Esophagus squamous epithelium (tissue), 5 donors: ENCODE results near the gene ITM2A. TPM values are rescaled to one million over a fixed set of nuclear protein-coding genes. Genes with fewer than 3 reads are reported as not detected.

Source experiments
- DNase-seq: peaks from one replicate; lab custom pipeline; 2025; lab: John Stamatoyannopoulos, UW
- H3K27ac ChIP-seq, 4 donors: fragments of 200-600 bp; sonication (generic); one replicate each; pipeline ENCODE4 v1.5.1; 2016 to 2019; ENCODE audit warnings: mild to moderate bottlenecking in 1 of 4
- H3K27me3 ChIP-seq, 4 donors: fragments of 200-600 bp; sonication (generic); 1 replicate in 3 of 4; 2 replicates in 1 of 4; pipeline versions ENCODE4 v1.5.1 to v1.6.0; 2017 to 2021; ENCODE audit warnings: antibody characterized with exemption in 1 of 4
- H3K36me3 ChIP-seq, 3 donors: fragments of 200-600 bp; sonication (generic); one replicate each; pipeline ENCODE4 v1.5.1; 2016 to 2019
- H3K4me1 ChIP-seq, 3 donors: fragments of 200-600 bp; sonication (generic); one replicate each; pipeline ENCODE4 v1.5.1; 2017 to 2019
- H3K4me3 ChIP-seq, 4 donors: fragments of 200-600 bp; sonication (generic); 1 replicate in 3 of 4; 2 replicates in 1 of 4; pipeline ENCODE4 v1.5.1; 2016 to 2019; ENCODE audit warnings: mild to moderate bottlenecking in 2 of 4, moderate library complexity in 1 of 4
- H3K9me3 ChIP-seq, 3 donors: fragments of 200-600 bp; sonication (generic); one replicate each; pipeline ENCODE4 v1.5.1; 2016 to 2019
- POLR2A ChIP-seq, 4 donors: fragments of 450-650 bp; IDR thresholded peaks; one replicate each; pipeline ENCODE4 v1.6.1; 2017; ENCODE audit warnings: antibody characterized with exemption in 4 of 4, mild to moderate bottlenecking in 4 of 4, moderate library complexity in 3 of 4
- WGBS, 2 donors: methylation state at CpG; one replicate each; pipeline ENCODE4 v1.1.5; 2018; 5-methylcytosine and 5-hydroxymethylcytosine counted together
- intact Hi-C: fragments of 100-400 bp; cut with DNase I; formaldehyde crosslinking; loops from one replicate; pipeline ENCODE4 v1.15.0; 2022
- total RNA-seq, 4 donors: library from RNA; depleted of rRNA; stranded (reverse); fragments of >200 nt; gene quantifications; one replicate each; pipeline ENCODE4 v1.1.0, GENCODE V29; 2016
- TF ChIP-seq, protein P1 (sequence below), 6 experiments: fragments of 450-650 bp in 4 of 6; fragments of 200-600 bp in 2 of 6; sonication (generic) in 2 of 6; IDR thresholded peaks; one replicate each; pipeline ENCODE4 v1.5.1; 2016 to 2019; ENCODE audit warnings: antibody characterized with exemption in 6 of 6, mild to moderate bottlenecking in 4 of 6, moderate library complexity in 4 of 6
- donor health status: DM: yes; HTN: yes; CAD: no.

ITM2A gene
- total RNA-seq, 4 donors from 2014 or later = 5.8 to 66.0 (median 12.7) TPM

DNA sequence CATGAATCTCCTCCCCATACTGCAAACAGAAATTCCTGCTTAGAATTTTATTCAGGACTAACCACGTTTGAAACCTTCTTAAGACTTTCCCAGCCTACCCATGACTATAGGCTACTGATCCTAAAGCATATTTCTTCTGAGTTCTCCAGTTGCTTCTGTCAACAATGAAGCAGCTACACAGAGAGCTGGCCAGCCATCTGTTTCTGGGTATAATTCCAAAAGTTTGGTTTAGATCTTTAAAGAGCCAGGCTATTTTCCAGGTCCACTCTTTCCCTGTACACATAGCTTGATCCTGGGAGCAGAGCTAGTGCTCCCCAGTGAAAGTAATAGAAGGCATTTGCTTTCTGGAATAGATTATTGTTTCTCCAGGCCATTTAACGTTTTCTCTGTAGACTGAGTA, 4.0 kb upstream of the ITM2A start:
- H3K4me1 ChIP-seq = peaks cover 0 to 4% (median 0%) of the 10 kb centered on the region in 3 donors
- H3K9me3 ChIP-seq = no peaks in the 10 kb centered on the region
- H3K4me3 ChIP-seq = no peak overlapping the region
- 36 to 42% methylated on average over 2 of the region's 2 CpGs for WGBS, 2 donors
- intact Hi-C loops = no loop called here
- TF ChIP-seq POLR2A (IDR thresholded peaks at IDR 0.05) = no peak
- TF ChIP-seq, protein P1, sequence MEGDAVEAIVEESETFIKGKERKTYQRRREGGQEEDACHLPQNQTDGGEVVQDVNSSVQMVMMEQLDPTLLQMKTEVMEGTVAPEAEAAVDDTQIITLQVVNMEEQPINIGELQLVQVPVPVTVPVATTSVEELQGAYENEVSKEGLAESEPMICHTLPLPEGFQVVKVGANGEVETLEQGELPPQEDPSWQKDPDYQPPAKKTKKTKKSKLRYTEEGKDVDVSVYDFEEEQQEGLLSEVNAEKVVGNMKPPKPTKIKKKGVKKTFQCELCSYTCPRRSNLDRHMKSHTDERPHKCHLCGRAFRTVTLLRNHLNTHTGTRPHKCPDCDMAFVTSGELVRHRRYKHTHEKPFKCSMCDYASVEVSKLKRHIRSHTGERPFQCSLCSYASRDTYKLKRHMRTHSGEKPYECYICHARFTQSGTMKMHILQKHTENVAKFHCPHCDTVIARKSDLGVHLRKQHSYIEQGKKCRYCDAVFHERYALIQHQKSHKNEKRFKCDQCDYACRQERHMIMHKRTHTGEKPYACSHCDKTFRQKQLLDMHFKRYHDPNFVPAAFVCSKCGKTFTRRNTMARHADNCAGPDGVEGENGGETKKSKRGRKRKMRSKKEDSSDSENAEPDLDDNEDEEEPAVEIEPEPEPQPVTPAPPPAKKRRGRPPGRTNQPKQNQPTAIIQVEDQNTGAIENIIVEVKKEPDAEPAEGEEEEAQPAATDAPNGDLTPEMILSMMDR (IDR thresholded peaks at IDR 0.05) = no peak
- no peak for DNase-seq
- no peak overlapping the region for H3K27ac ChIP-seq
- no peaks in the 10 kb centered on the region for H3K27me3 ChIP-seq
- H3K36me3 ChIP-seq = no peaks in the 10 kb centered on the region

DNA sequence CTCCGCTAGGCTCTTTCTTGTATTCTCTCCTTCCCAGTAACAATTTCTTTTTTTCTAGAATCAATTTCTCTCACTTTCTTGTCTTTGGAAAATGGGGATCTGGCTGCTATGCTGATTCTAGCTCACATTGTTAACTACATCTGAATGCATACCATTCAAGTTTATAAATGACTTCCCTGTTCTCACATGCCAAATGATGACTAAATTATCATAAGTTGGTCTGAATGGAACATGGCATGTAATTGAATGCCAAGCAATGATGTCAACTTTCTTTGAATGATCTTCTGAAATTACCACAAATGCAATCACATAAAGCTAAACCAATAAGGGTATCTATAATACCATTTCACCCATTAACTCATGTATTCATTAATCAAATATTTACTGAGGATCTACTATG, 2.7 kb upstream of the ITM2A start:
- intact Hi-C loops = no loop called here
- H3K9me3 ChIP-seq = no peaks in the 10 kb centered on the region
- peaks cover 0 to 5% (median 0%) of the 10 kb centered on the region in 3 donors for H3K4me1 ChIP-seq
- H3K27ac ChIP-seq = no peak overlapping the region
- H3K36me3 ChIP-seq = no peaks in the 10 kb centered on the region
- WGBS, 2 donors = 69 to 76% methylated on average over 1 of the region's 1 CpG
- TF ChIP-seq, protein P1 (IDR thresholded peaks at IDR 0.05) = no peak
- TF ChIP-seq POLR2A (IDR thresholded peaks at IDR 0.05) = no peak
- no peak overlapping the region for H3K4me3 ChIP-seq
- no peak for DNase-seq
- no peaks in the 10 kb centered on the region for H3K27me3 ChIP-seq

DNA sequence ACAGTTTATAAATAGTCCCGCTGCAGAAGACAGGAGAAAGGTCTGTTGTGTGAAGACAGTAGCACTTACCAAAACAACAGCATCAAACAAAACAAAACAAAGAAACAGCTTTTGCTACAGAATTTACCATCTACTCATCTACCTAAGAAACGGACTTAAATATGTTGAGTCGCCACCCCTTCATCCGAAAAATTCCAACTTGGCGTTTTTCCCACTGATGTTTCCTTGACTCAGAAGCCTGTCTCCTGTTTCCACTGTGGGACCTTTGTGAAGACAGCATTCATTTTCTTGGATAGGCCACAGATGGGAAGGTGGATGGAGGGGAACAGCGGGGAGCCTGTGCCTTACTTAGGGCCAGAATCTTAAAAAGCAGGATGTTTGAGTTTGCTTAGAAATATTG, 1.3 kb upstream of the ITM2A start:
- peaks cover 0 to 5% (median 0%) of the 10 kb centered on the region in 3 donors for H3K4me1 ChIP-seq
- H3K27me3 ChIP-seq = no peaks in the 10 kb centered on the region
- no peak for DNase-seq
- H3K4me3 ChIP-seq = no peak overlapping the region
- WGBS, 2 donors = 58 to 73% methylated on average over 5 to 6 of the region's 6 CpGs
- TF ChIP-seq, protein P1 (IDR thresholded peaks at IDR 0.05) = no peak
- no peak for TF ChIP-seq POLR2A (IDR thresholded peaks at IDR 0.05)
- H3K9me3 ChIP-seq = no peaks in the 10 kb centered on the region
- peak overlapping the region in 2 of 4 donors; percentile 10 to 75 for H3K27ac ChIP-seq
- H3K36me3 ChIP-seq = no peaks in the 10 kb centered on the region
- intact Hi-C loops = no loop called here

DNA sequence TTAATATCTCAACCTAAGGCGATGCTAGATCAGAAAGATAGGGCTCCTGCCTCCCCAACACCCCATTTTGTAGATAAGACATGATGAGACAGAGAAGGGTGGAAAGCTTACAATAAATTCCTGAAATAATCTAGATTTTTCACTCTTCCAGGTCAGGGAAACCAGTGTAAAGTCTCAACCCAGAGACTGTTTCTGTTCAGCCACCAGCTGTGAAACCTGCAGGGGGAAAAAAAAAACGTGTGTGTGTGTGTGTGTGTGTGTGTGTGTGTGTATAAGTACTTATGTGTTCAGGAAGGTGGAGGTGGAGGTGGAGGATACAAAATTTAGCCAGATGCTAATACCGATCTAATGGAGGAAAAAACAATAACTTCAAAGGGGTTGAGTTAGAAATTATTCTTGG, 773 bp upstream of the ITM2A start:
- Histone ChIP-seq H3K9me3 (no peaks in the 10 kb centered on the region), H3K36me3 (no peaks in the 10 kb centered on the region), H3K4me3 (peak overlapping the region in 1 of 4 donors; percentile 67), H3K27me3 (no peaks in the 10 kb centered on the region), H3K27ac (peak overlapping the region in 3 of 4 donors; percentile 10 to 80 (median 75)), H3K4me1 (peaks cover 0 to 5% (median 0%) of the 10 kb centered on the region in 3 donors)
- DNase-seq = no peak
- TF ChIP-seq, protein P1 (IDR thresholded peaks at IDR 0.05) = no peak
- no peak for TF ChIP-seq POLR2A (IDR thresholded peaks at IDR 0.05)
- 38 to 51% methylated on average over 3 of the region's 3 CpGs for WGBS, 2 donors
- intact Hi-C loops = no loop called here

DNA sequence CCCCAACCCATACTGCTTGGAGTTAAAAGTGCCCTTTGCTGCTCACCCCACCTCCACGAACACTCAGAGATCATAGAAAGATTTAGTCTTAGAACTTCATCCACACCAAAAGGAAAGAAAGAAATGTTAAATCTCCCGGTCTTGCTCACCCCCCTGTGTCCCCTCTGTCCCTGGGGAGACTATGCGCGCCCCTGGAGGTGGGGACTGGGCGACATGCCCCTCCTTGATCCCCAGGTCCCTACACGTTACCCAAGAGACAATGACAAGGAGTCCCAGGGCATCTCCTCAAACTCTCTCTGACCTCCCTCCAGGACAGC, 620 bp downstream of the ITM2A start:
- Histone ChIP-seq H3K9me3 (no peaks in the 10 kb centered on the region), H3K36me3 (no peaks in the 10 kb centered on the region), H3K27ac (peak overlapping the region; percentile 46 to 84 (median 78)), H3K4me3 (peak overlapping the region; percentile 23 to 67 (median 54)), H3K4me1 (peaks cover 0 to 5% (median 0%) of the 10 kb centered on the region in 3 donors), H3K27me3 (no peaks in the 10 kb centered on the region)
- intact Hi-C loops = no loop called here
- no peak for TF ChIP-seq POLR2A (IDR thresholded peaks at IDR 0.05)
- TF ChIP-seq, protein P1 (IDR thresholded peaks at IDR 0.05) = no peak
- 33% methylated on average over 6 of the region's 6 CpGs; no CpG with 5 or more reads in 1 of the 2 donors for WGBS, 2 donors
- DNase-seq = no peak
